ENCODE data around the gene ZBED1.
"Not testable (repeated sequence)": the region's sequence is repeated elsewhere in the genome, so short reads cannot be mapped to it uniquely, and the experiment has no call there.

The ZBED1 gene

DNA sequence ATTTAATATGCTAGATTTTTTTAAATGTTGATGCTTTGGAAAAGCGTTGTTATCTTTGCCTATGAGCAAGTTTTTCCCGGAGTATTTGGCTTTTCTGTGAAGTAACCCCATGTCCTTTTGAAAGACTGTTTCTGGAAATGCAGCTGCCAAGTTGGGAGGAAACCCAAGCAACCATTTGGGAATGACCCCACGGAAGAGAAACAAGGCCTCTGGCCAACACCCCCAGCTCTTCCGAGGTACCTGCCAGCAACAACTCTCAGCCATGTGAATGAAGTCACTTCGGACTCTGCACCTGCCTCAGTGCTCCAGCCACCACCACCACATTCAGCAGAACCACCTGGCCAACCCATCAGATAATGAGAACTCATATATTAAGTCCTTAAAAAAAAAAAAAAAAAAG lies 36.2 kb upstream of the ZBED1 start:
- Histone ChIP-seq H3K4me3 (ENCODE audit: low read length) (no peak overlapping the region), H3K9ac (ENCODE audit: low read length) (no peak overlapping the region), H3K27me3 (ENCODE audit: control insufficient read depth, insufficient read depth, low read length) (no peaks in the 10 kb centered on the region), H3K9me3 (ENCODE audit: control insufficient read depth, low read length) (no peaks in the 10 kb centered on the region), H3K4me1 (ENCODE audit: control insufficient read depth, insufficient read depth, low read length) (no peaks in the 10 kb centered on the region), H3K36me3 (ENCODE audit: control insufficient read depth, insufficient read depth, low read length) (no peaks in the 10 kb centered on the region)

DNA sequence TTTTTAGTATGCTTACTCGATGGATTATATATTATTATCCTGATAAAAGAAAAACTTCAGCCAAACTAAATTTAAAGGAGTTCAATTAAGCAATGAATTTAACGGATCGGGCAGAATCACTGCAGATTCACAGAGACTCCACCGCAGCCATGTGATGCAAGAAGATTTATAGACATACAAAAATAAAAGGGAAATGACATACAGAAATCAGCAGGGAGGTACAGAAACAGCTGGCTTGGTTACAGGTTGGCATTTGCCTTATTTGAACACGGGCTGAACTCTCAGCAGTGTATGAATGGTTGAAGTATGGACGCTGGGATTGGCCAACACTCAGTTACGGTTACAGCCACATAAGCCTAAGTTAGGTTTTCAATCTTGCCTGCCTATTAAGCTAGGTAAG lies 35.4 kb upstream of the ZBED1 start:
- Histone ChIP-seq H3K27me3 (ENCODE audit: control insufficient read depth, insufficient read depth, low read length) (no peaks in the 10 kb centered on the region), H3K9me3 (ENCODE audit: control insufficient read depth, low read length) (no peaks in the 10 kb centered on the region), H3K4me3 (ENCODE audit: low read length) (no peak overlapping the region), H3K4me1 (ENCODE audit: control insufficient read depth, insufficient read depth, low read length) (no peaks in the 10 kb centered on the region), H3K9ac (ENCODE audit: low read length) (no peak overlapping the region), H3K36me3 (ENCODE audit: control insufficient read depth, insufficient read depth, low read length) (no peaks in the 10 kb centered on the region)

DNA sequence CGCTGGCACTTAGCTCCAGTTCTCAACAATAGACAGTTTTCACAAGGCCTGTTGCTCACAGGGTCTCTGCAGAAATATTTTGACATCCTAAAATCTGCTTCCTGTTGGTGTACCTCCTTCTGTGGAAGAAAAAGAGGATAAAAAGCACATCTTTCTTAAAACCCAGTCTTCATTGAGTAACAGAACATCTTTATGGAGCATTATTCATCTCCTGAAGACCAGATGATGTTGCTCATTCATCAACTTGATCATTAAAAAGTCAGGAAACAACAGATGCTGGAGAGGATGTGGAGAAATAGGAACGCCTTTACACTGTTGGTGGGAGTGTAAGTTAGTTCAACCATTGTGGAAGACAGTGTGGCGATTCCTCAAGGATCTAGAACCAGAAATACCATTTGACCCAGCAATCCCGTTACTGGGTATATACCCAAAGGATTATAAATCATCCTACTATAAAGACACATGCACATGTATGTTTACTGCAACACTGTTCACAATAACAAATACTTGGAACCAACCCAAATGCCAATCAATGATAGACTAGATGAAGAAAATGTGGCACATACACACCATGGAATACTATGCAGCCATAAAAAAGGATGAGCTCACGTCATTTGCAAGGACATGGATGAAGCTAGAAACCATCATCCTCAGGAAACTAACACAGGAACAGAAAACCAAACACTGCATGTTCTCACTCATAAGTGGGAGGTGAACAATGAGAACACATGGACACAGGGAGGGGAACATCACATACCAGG lies 33.7 kb upstream of the ZBED1 start:
- H3K9me3 ChIP-seq (ENCODE audit: control insufficient read depth, low read length); H3K9ac ChIP-seq (ENCODE audit: low read length); H3K36me3 ChIP-seq (ENCODE audit: control insufficient read depth, insufficient read depth, low read length): not testable (repeated sequence)

DNA sequence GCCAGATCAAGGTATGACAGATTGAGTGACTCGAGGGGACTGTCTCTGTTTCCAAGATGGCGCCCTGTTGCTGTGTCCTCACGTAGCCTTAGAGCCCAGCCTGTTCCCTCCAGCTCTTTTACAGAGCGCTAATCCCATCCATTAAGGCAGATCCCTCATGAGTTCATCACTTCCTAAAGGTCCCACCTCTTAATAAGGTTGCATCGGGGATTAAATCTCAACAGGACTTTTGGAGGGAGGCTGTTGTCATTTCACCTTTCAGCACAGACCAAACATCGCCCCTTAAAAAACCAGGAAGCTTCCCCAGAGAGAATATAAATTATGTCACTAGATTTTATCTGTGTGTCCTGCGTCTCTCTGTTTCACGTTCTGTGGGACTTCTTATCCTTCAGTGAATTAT lies 32.6 kb upstream of the ZBED1 start:
- no peaks in the 10 kb centered on the region for H3K4me1 ChIP-seq (ENCODE audit: control insufficient read depth, insufficient read depth, low read length)
- no peaks in the 10 kb centered on the region for H3K27me3 ChIP-seq (ENCODE audit: control insufficient read depth, insufficient read depth, low read length)

More for the DNA sequence above, 33.7 kb upstream of the ZBED1 start:
- not testable (repeated sequence) for H3K4me3 ChIP-seq (ENCODE audit: low read length); H3K27me3 ChIP-seq (ENCODE audit: control insufficient read depth, insufficient read depth, low read length); H3K4me1 ChIP-seq (ENCODE audit: control insufficient read depth, insufficient read depth, low read length)

DNA sequence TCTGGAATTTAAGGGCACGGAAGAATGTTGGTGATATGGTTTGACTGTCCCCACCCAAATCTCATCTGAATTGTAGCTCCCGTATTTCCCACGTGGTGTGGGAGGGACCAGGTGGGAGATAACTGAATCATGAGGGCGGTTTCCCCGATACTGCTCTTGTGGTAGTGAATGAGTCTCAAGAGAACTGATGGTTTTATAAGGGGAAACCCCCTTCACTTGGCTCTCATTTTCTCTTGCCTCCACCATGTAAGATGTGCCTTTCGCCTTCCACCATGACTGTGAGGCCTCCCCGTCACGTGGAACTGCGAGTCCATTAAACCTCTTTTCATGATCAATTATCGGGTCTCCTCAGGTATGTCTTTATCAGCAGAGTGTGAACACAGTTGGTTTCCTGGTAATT lies 25.6 kb upstream of the ZBED1 start:
- Histone ChIP-seq H3K27me3 (ENCODE audit: control insufficient read depth, insufficient read depth, low read length) (no peaks in the 10 kb centered on the region), H3K9me3 (ENCODE audit: control insufficient read depth, low read length) (no peaks in the 10 kb centered on the region), H3K9ac (ENCODE audit: low read length) (no peak overlapping the region), H3K4me3 (ENCODE audit: low read length) (no peak overlapping the region), H3K36me3 (ENCODE audit: control insufficient read depth, insufficient read depth, low read length) (no peaks in the 10 kb centered on the region), H3K4me1 (ENCODE audit: control insufficient read depth, insufficient read depth, low read length) (no peaks in the 10 kb centered on the region)

More for the DNA sequence above, 32.6 kb upstream of the ZBED1 start:
- Histone ChIP-seq H3K9ac (ENCODE audit: low read length) (no peak overlapping the region), H3K9me3 (ENCODE audit: control insufficient read depth, low read length) (no peaks in the 10 kb centered on the region), H3K36me3 (ENCODE audit: control insufficient read depth, insufficient read depth, low read length) (no peaks in the 10 kb centered on the region), H3K4me3 (ENCODE audit: low read length) (no peak overlapping the region)

DNA sequence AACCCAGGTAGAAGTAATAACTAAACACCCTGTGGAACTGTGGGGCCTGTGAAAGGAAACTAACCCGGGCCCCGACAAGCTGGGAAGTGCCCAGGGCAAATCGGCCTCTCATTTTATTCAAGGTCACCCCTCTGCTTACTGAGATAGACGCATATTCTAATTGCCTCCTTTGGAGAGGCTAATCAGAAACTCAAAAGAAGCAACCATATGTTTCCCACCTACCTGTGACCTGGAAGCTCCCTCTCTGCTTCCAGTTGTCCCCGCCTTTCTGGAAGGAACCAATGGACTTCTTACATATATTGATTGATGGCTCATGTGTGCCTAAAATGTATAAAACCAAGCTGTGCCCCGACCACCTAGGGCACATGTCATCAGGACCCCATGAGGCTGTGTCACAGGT lies 23.1 kb upstream of the ZBED1 start:
- H3K27me3 ChIP-seq (ENCODE audit: control insufficient read depth, insufficient read depth, low read length), result no peaks in the 10 kb centered on the region
- no peaks in the 10 kb centered on the region for H3K4me1 ChIP-seq (ENCODE audit: control insufficient read depth, insufficient read depth, low read length)
- H3K4me3 ChIP-seq (ENCODE audit: low read length), result no peak overlapping the region
- no peak overlapping the region for H3K9ac ChIP-seq (ENCODE audit: low read length)
- H3K36me3 ChIP-seq (ENCODE audit: control insufficient read depth, insufficient read depth, low read length), result no peaks in the 10 kb centered on the region
- H3K9me3 ChIP-seq (ENCODE audit: control insufficient read depth, low read length), result no peaks in the 10 kb centered on the region

DNA sequence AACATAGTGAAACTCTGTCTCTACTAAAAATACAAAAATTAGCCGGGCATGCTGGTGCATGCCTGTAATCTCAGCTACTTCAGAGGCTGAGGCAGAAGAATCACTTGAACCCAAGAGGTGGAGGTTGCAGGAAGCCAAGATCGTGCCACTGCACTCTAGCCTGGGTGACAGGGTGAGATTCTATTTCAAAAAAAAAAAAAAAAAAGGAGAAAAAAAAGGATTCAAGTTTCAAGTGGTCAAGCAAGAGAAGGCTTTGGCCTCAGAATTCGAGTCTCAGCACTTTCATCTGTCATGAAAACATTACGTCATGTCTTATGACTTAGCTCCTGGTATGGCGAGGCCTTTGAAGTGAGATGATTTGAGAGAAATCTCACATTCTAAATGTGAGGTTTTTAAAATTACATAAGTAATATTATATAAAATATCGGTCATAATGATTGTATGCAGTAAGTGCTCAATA lies 21.2 kb upstream of the ZBED1 start:
- H3K36me3 ChIP-seq (ENCODE audit: control insufficient read depth, insufficient read depth, low read length), result no peaks in the 10 kb centered on the region
- no peak overlapping the region for H3K4me3 ChIP-seq (ENCODE audit: low read length)
- H3K4me1 ChIP-seq (ENCODE audit: control insufficient read depth, insufficient read depth, low read length), result no peaks in the 10 kb centered on the region
- H3K9ac ChIP-seq (ENCODE audit: low read length), result no peak overlapping the region
- H3K27me3 ChIP-seq (ENCODE audit: control insufficient read depth, insufficient read depth, low read length), result no peaks in the 10 kb centered on the region
- H3K9me3 ChIP-seq (ENCODE audit: control insufficient read depth, low read length), result no peaks in the 10 kb centered on the region

DNA sequence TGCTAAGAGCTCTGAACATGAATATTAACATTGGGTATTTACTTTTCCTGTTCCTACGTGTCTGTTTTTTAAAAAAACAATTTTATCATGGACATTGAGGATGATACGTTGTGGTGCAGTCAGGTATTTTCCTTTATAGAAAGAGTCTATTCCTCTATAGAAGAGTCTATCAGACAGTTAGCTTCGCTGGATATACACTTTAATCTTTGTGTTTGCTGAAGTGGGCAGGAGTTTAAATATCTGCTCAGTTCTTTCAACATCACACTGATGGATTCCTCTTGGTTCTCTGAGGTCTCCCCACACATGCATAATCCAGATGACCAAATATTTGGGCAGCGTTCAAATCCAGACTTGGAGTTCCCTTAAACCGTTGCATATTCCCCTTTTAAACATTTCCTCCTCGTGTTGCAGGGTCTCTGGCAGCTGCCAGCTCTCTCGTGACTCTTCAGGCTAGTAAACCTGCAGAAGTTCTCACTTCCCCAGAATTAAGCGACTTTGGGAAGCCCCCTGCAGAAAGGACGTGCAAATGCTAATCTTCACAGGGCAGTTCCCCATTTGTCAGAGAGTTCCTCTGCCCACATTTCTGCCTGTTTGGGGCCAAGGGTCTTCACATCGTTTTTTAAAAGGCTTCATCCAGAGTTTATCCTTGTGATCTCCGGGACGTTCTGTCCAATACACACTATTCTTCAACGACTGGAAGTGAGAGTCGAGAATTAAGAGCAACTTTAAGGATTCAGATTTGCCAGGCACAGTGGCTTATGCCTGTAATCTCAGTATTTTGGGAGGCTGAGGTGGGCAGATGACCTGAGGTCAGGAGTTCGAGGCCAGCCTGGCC lies 20.5 kb upstream of the ZBED1 start:
- H3K4me1 ChIP-seq (ENCODE audit: control insufficient read depth, insufficient read depth, low read length), result no peaks in the 10 kb centered on the region
- no peaks in the 10 kb centered on the region for H3K36me3 ChIP-seq (ENCODE audit: control insufficient read depth, insufficient read depth, low read length)
- H3K4me3 ChIP-seq (ENCODE audit: low read length), result no peak overlapping the region
- no peaks in the 10 kb centered on the region for H3K27me3 ChIP-seq (ENCODE audit: control insufficient read depth, insufficient read depth, low read length)
- H3K9me3 ChIP-seq (ENCODE audit: control insufficient read depth, low read length), result no peaks in the 10 kb centered on the region
- H3K9ac ChIP-seq (ENCODE audit: low read length), result no peak overlapping the region

DNA sequence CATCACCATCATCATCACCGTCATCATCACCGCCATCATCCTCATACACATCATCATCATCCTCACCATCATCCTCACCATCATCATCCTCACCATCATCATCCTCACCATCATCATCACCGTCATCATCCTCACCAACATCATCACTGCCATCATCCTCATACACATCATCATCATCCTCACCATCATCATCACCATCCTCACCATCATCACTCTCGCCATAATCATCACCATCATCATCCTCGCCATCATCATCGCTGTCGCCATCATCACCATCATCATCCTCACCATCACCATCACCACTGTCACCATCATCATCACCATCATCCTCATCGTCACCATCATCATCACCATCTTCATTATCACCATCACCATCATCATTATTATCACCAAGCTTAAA lies 19.8 kb upstream of the ZBED1 start:
- peaks cover 5% of the 10 kb centered on the region for H3K27me3 ChIP-seq (ENCODE audit: control insufficient read depth, insufficient read depth, low read length)
- H3K36me3 ChIP-seq (ENCODE audit: control insufficient read depth, insufficient read depth, low read length), result no peaks in the 10 kb centered on the region
- H3K4me1 ChIP-seq (ENCODE audit: control insufficient read depth, insufficient read depth, low read length), result no peaks in the 10 kb centered on the region
- no peak overlapping the region for H3K4me3 ChIP-seq (ENCODE audit: low read length)
- no peak overlapping the region for H3K9ac ChIP-seq (ENCODE audit: low read length)
- H3K9me3 ChIP-seq (ENCODE audit: control insufficient read depth, low read length), result no peaks in the 10 kb centered on the region

DNA sequence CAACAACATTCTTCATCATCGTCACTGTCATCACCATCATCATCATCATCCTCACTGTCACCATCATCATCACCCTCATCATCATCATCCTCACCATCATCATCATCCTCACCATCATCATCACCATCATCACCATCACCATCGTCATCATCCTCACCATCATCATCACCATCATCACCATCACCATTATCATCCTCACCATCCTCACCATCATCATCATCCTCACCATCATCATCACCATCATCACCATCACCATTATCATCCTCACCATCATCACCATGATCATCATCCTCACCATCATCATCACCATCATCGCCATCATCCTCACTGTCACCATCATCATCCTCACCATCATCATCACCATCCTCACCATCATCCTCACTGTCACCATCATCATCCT lies 18.9 kb upstream of the ZBED1 start:
- H3K9me3 ChIP-seq (ENCODE audit: control insufficient read depth, low read length); H3K4me1 ChIP-seq (ENCODE audit: control insufficient read depth, insufficient read depth, low read length); H3K36me3 ChIP-seq (ENCODE audit: control insufficient read depth, insufficient read depth, low read length); H3K4me3 ChIP-seq (ENCODE audit: low read length); H3K27me3 ChIP-seq (ENCODE audit: control insufficient read depth, insufficient read depth, low read length); H3K9ac ChIP-seq (ENCODE audit: low read length): not testable (repeated sequence)

DNA sequence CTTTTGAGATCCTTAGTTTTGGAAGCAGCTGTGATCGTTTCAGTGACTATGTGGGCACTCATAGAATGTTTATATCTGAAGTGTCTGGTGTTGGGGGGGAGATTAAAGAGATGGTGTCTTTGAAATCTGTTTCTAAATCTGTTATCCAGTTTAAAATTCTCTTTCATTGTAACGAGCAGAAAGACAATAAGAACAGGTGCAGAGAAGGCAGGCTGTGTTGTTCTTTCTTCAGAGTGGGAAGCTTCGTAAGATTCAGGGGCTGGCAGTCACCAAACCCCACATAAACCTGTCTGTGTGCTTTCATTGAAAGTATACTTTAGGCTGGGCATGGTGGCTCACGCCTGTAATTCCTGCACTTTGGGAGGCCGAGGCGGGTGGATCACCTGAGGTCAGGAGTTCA lies 16.3 kb upstream of the ZBED1 start:
- peaks cover 5% of the 10 kb centered on the region for H3K27me3 ChIP-seq (ENCODE audit: control insufficient read depth, insufficient read depth, low read length)
- no peaks in the 10 kb centered on the region for H3K4me1 ChIP-seq (ENCODE audit: control insufficient read depth, insufficient read depth, low read length)
- H3K9ac ChIP-seq (ENCODE audit: low read length), result no peak overlapping the region
- no peaks in the 10 kb centered on the region for H3K9me3 ChIP-seq (ENCODE audit: control insufficient read depth, low read length)
- H3K4me3 ChIP-seq (ENCODE audit: low read length), result no peak overlapping the region
- H3K36me3 ChIP-seq (ENCODE audit: control insufficient read depth, insufficient read depth, low read length), result no peaks in the 10 kb centered on the region

DNA sequence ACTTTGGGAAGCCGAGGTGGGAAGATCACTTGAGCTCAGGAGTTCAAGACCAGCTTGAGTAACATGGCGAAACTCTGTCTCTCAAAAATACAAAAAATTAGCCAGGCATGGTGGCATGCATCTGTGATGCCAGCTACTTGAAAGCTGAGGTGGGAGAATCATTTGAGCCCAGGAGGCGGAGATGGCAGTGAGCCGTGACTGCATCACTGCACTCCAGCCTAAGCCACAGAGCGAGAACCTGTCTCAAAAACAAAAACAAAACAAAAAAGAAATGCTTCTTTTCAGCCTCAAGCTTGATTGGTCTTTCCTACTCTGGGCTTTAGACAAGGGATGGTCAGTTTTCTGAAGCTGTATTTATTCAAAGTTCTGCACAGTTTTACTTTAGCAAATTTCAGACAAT lies 15.8 kb upstream of the ZBED1 start:
- Histone ChIP-seq H3K4me1 (ENCODE audit: control insufficient read depth, insufficient read depth, low read length) (no peaks in the 10 kb centered on the region), H3K4me3 (ENCODE audit: low read length) (no peak overlapping the region), H3K9me3 (ENCODE audit: control insufficient read depth, low read length) (no peaks in the 10 kb centered on the region), H3K36me3 (ENCODE audit: control insufficient read depth, insufficient read depth, low read length) (no peaks in the 10 kb centered on the region), H3K9ac (ENCODE audit: low read length) (no peak overlapping the region), H3K27me3 (ENCODE audit: control insufficient read depth, insufficient read depth, low read length) (peaks cover 5% of the 10 kb centered on the region)

All from mucosa of stomach (tissue), 1 donor.